Measurements from ENCODE around the gene DAGLA.

Gene DAGLA

GRCh38 chr11:61731952-61732675, 51.9 kb downstream of the DAGLA start:
- no peaks in the 10 kb centered on the region for H3K9me3 ChIP-seq (ENCODE audit: insufficient read depth, low read depth, low read length)
- 85% methylated on average over 8 of the region's 8 CpGs for WGBS

GRCh38 chr11:61732705-61733104, 52.5 kb downstream of the DAGLA start:
- no peaks in the 10 kb centered on the region for H3K4me1 ChIP-seq (ENCODE audit: insufficient read depth, low read length)
- WGBS, result 89% methylated on average over 6 of the region's 6 CpGs
- no peak overlapping the region for H3K4me3 ChIP-seq (ENCODE audit: low read length)
- no peak overlapping the region for H3K27ac ChIP-seq (ENCODE audit: low read depth, low read length)
- H3K9me3 ChIP-seq (ENCODE audit: insufficient read depth, low read depth, low read length), result no peaks in the 10 kb centered on the region
- no peak overlapping the region for H3K9ac ChIP-seq (ENCODE audit: low read depth, low read length)
- no peaks in the 10 kb centered on the region for H3K27me3 ChIP-seq (ENCODE audit: insufficient read depth, low read length)
- peaks cover 12% of the 10 kb centered on the region for H3K36me3 ChIP-seq (ENCODE audit: insufficient read depth, low read length)

More at GRCh38 chr11:61731952-61732675, 51.9 kb downstream of the DAGLA start:
- Histone ChIP-seq H3K27ac (ENCODE audit: low read depth, low read length) (no peak overlapping the region), H3K36me3 (ENCODE audit: insufficient read depth, low read length) (peaks cover 12% of the 10 kb centered on the region), H3K9ac (ENCODE audit: low read depth, low read length) (no peak overlapping the region), H3K27me3 (ENCODE audit: insufficient read depth, low read length) (no peaks in the 10 kb centered on the region), H3K4me1 (ENCODE audit: insufficient read depth, low read length) (no peaks in the 10 kb centered on the region), H3K4me3 (ENCODE audit: low read length) (no peak overlapping the region)

- H3K9me3 ChIP-seq (ENCODE audit: insufficient read depth, low read depth, low read length), result no peaks in the 10 kb centered on the region
- H3K27ac ChIP-seq (ENCODE audit: low read depth, low read length), result no peak overlapping the region
- peaks cover 12% of the 10 kb centered on the region for H3K36me3 ChIP-seq (ENCODE audit: insufficient read depth, low read length)
- no peaks in the 10 kb centered on the region for H3K27me3 ChIP-seq (ENCODE audit: insufficient read depth, low read length)
- 39% methylated on average over 13 of the region's 13 CpGs for WGBS
- H3K4me1 ChIP-seq (ENCODE audit: insufficient read depth, low read length), result no peaks in the 10 kb centered on the region
- no peak overlapping the region for H3K4me3 ChIP-seq (ENCODE audit: low read length)
- no peak overlapping the region for H3K9ac ChIP-seq (ENCODE audit: low read depth, low read length)
Measured at GRCh38 chr11:61733120-61733978, 53.2 kb downstream of the DAGLA start.

GRCh38 chr11:61734767-61735166, 54.6 kb downstream of the DAGLA start:
- Histone ChIP-seq H3K9ac (ENCODE audit: low read depth, low read length) (no peak overlapping the region), H3K27me3 (ENCODE audit: insufficient read depth, low read length) (no peaks in the 10 kb centered on the region), H3K36me3 (ENCODE audit: insufficient read depth, low read length) (peaks cover 6% of the 10 kb centered on the region), H3K27ac (ENCODE audit: low read depth, low read length) (no peak overlapping the region), H3K4me1 (ENCODE audit: insufficient read depth, low read length) (no peaks in the 10 kb centered on the region), H3K4me3 (ENCODE audit: low read length) (no peak overlapping the region), H3K9me3 (ENCODE audit: insufficient read depth, low read depth, low read length) (no peaks in the 10 kb centered on the region)
- 95% methylated on average over 14 of the region's 14 CpGs for WGBS

GRCh38 chr11:61735391-61735790, 55.2 kb downstream of the DAGLA start:
- 95% methylated on average over 17 of the region's 17 CpGs for WGBS
- Histone ChIP-seq H3K36me3 (ENCODE audit: insufficient read depth, low read length) (peaks cover 7% of the 10 kb centered on the region), H3K27ac (ENCODE audit: low read depth, low read length) (no peak overlapping the region), H3K9me3 (ENCODE audit: insufficient read depth, low read depth, low read length) (no peaks in the 10 kb centered on the region), H3K4me3 (ENCODE audit: low read length) (no peak overlapping the region), H3K27me3 (ENCODE audit: insufficient read depth, low read length) (no peaks in the 10 kb centered on the region), H3K4me1 (ENCODE audit: insufficient read depth, low read length) (no peaks in the 10 kb centered on the region), H3K9ac (ENCODE audit: low read depth, low read length) (no peak overlapping the region)

GRCh38 chr11:61736310-61736709, 56.1 kb downstream of the DAGLA start:
- Histone ChIP-seq H3K9me3 (ENCODE audit: insufficient read depth, low read depth, low read length) (no peaks in the 10 kb centered on the region), H3K4me1 (ENCODE audit: insufficient read depth, low read length) (no peaks in the 10 kb centered on the region), H3K36me3 (ENCODE audit: insufficient read depth, low read length) (peaks cover 15% of the 10 kb centered on the region), H3K27ac (ENCODE audit: low read depth, low read length) (no peak overlapping the region), H3K4me3 (ENCODE audit: low read length) (no peak overlapping the region), H3K9ac (ENCODE audit: low read depth, low read length) (no peak overlapping the region), H3K27me3 (ENCODE audit: insufficient read depth, low read length) (no peaks in the 10 kb centered on the region)
- 81% methylated on average over 4 of the region's 5 CpGs for WGBS

- Histone ChIP-seq H3K4me3 (ENCODE audit: low read length) (no peak overlapping the region), H3K9me3 (ENCODE audit: insufficient read depth, low read depth, low read length) (no peaks in the 10 kb centered on the region), H3K27me3 (ENCODE audit: insufficient read depth, low read length) (no peaks in the 10 kb centered on the region), H3K4me1 (ENCODE audit: insufficient read depth, low read length) (no peaks in the 10 kb centered on the region), H3K27ac (ENCODE audit: low read depth, low read length) (no peak overlapping the region), H3K36me3 (ENCODE audit: insufficient read depth, low read length) (peaks cover 19% of the 10 kb centered on the region), H3K9ac (ENCODE audit: low read depth, low read length) (no peak overlapping the region)
- 92% methylated on average over 12 of the region's 12 CpGs for WGBS
Measured at GRCh38 chr11:61737131-61737530, 56.9 kb downstream of the DAGLA start.

- Histone ChIP-seq H3K9me3 (ENCODE audit: insufficient read depth, low read depth, low read length) (no peaks in the 10 kb centered on the region), H3K4me3 (ENCODE audit: low read length) (no peak overlapping the region), H3K36me3 (ENCODE audit: insufficient read depth, low read length) (peaks cover 23% of the 10 kb centered on the region), H3K27me3 (ENCODE audit: insufficient read depth, low read length) (no peaks in the 10 kb centered on the region), H3K4me1 (ENCODE audit: insufficient read depth, low read length) (no peaks in the 10 kb centered on the region), H3K27ac (ENCODE audit: low read depth, low read length) (no peak overlapping the region), H3K9ac (ENCODE audit: low read depth, low read length) (no peak overlapping the region)
- 86% methylated on average over 23 of the region's 23 CpGs for WGBS
Measured at GRCh38 chr11:61737636-61738386, 57.6 kb downstream of the DAGLA start.

- Histone ChIP-seq H3K4me3 (ENCODE audit: low read length) (no peak overlapping the region), H3K9ac (ENCODE audit: low read depth, low read length) (no peak overlapping the region), H3K36me3 (ENCODE audit: insufficient read depth, low read length) (peaks cover 23% of the 10 kb centered on the region), H3K4me1 (ENCODE audit: insufficient read depth, low read length) (no peaks in the 10 kb centered on the region), H3K9me3 (ENCODE audit: insufficient read depth, low read depth, low read length) (no peaks in the 10 kb centered on the region), H3K27me3 (ENCODE audit: insufficient read depth, low read length) (no peaks in the 10 kb centered on the region), H3K27ac (ENCODE audit: low read depth, low read length) (no peak overlapping the region)
- WGBS, result 90% methylated on average over 6 of the region's 7 CpGs
Measured at GRCh38 chr11:61738776-61739175, 58.6 kb downstream of the DAGLA start.

GRCh38 chr11:61739413-61739812, 59.2 kb downstream of the DAGLA start:
- no peak overlapping the region for H3K9ac ChIP-seq (ENCODE audit: low read depth, low read length)
- no peak overlapping the region for H3K4me3 ChIP-seq (ENCODE audit: low read length)
- H3K27ac ChIP-seq (ENCODE audit: low read depth, low read length), result no peak overlapping the region
- H3K27me3 ChIP-seq (ENCODE audit: insufficient read depth, low read length), result no peaks in the 10 kb centered on the region
- H3K4me1 ChIP-seq (ENCODE audit: insufficient read depth, low read length), result no peaks in the 10 kb centered on the region
- peaks cover 23% of the 10 kb centered on the region for H3K36me3 ChIP-seq (ENCODE audit: insufficient read depth, low read length)
- H3K9me3 ChIP-seq (ENCODE audit: insufficient read depth, low read depth, low read length), result no peaks in the 10 kb centered on the region
- WGBS, result 96% methylated on average over 15 of the region's 15 CpGs

- H3K27me3 ChIP-seq (ENCODE audit: insufficient read depth, low read length), result no peaks in the 10 kb centered on the region
- no peak overlapping the region for H3K27ac ChIP-seq (ENCODE audit: low read depth, low read length)
- H3K9ac ChIP-seq (ENCODE audit: low read depth, low read length), result no peak overlapping the region
- H3K36me3 ChIP-seq (ENCODE audit: insufficient read depth, low read length), result peaks cover 23% of the 10 kb centered on the region
- H3K4me3 ChIP-seq (ENCODE audit: low read length), result no peak overlapping the region
- WGBS, result 77% methylated on average over 7 of the region's 7 CpGs
- H3K4me1 ChIP-seq (ENCODE audit: insufficient read depth, low read length), result no peaks in the 10 kb centered on the region
- H3K9me3 ChIP-seq (ENCODE audit: insufficient read depth, low read depth, low read length), result no peaks in the 10 kb centered on the region
Measured at GRCh38 chr11:61739966-61740365, 59.8 kb downstream of the DAGLA start.
